Breast epithelium (tissue), 4 donors: ENCODE data around the gene FDCSP. TPM values are rescaled to one million over a fixed set of nuclear protein-coding genes. Genes with fewer than 3 reads are reported as not detected.

Experiments
- DNase-seq, 2 donors: peaks; one replicate each; pipeline ENCODE4 v3.0.0-alpha.2; 2019; ENCODE audit warnings: low spot score in 2 of 2
- H3K27ac ChIP-seq, 2 donors: fragments of 200-600 bp; sonication (generic) in 1 of 2; one replicate each; pipeline ENCODE4 v1.5.1; 2016 to 2019; ENCODE audit warnings: mild to moderate bottlenecking in 1 of 2
- H3K27me3 ChIP-seq, 2 donors: fragments of 200-600 bp; sonication (generic) in 1 of 2; one replicate each; pipeline versions ENCODE4 v1.5.1 to v1.6.0; 2017 to 2019; ENCODE audit warnings: control low read depth in 1 of 2, mild to moderate bottlenecking in 1 of 2
- H3K36me3 ChIP-seq: fragments of 200-600 bp; one replicate; pipeline ENCODE4 v1.5.1; 2019
- H3K4me1 ChIP-seq, 2 donors: fragments of 200-600 bp; sonication (generic); one replicate each; pipeline ENCODE4 v1.5.1; 2016 to 2019; ENCODE audit warnings: control low read depth in 1 of 2
- H3K4me3 ChIP-seq, 3 donors: fragments of 200-600 bp; sonication (generic); 1 replicate in 2 of 3; 2 replicates in 1 of 3; pipeline ENCODE4 v1.5.1; 2016 to 2019; ENCODE audit warnings: mild to moderate bottlenecking in 3 of 3, moderate library complexity in 2 of 3
- H3K9me3 ChIP-seq, 2 donors: fragments of 200-600 bp; sonication (generic) in 1 of 2; one replicate each; pipeline ENCODE4 v1.5.1; 2016 to 2019; ENCODE audit warnings: control low read depth in 1 of 2
- CTCF ChIP-seq, 3 donors: fragments of 450-650 bp; IDR thresholded peaks; one replicate each; pipeline ENCODE4 v1.5.1; 2016 to 2017; ENCODE audit warnings: antibody characterized with exemption in 3 of 3, mild to moderate bottlenecking in 3 of 3, moderate library complexity in 3 of 3
- POLR2A ChIP-seq: fragments of 450-650 bp; IDR thresholded peaks from one replicate; pipeline ENCODE4 v1.6.1; 2016; ENCODE audit warnings: antibody characterized with exemption, mild to moderate bottlenecking, moderate library complexity
- POLR2AphosphoS5 ChIP-seq, 3 donors: sonication (generic); formaldehyde crosslinking; IDR thresholded peaks; one replicate each; pipeline ENCODE4 v1.6.1; 2017; ENCODE audit warnings: antibody characterized with exemption in 3 of 3
- intact Hi-C: fragments of 100-400 bp; cut with DNase I; formaldehyde crosslinking; loops from one replicate; pipeline ENCODE4 v1.15.1; 2023; ENCODE audit warnings: low total_unique reads
- total RNA-seq, 3 donors: library from RNA; depleted of rRNA; stranded (reverse); fragments of >200 nt; gene quantifications; one replicate each; pipeline ENCODE4 v1.1.0, GENCODE V29; 2016

Gene FDCSP
- total RNA-seq, 3 donors from 2014 or later: 13.4 to 78.2 TPM; not detected in 1

GRCh38 chr4:70182517-70183167, 43.3 kb upstream of the FDCSP start:
- no peaks in the 10 kb centered on the region for H3K27me3 ChIP-seq
- no peaks in the 10 kb centered on the region for H3K36me3 ChIP-seq
- no peak for DNase-seq
- TF ChIP-seq POLR2AphosphoS5 (IDR thresholded peaks at IDR 0.05): no peak
- no peak for TF ChIP-seq CTCF (IDR thresholded peaks at IDR 0.05)
- no peak for TF ChIP-seq POLR2A
- no peaks in the 10 kb centered on the region for H3K4me1 ChIP-seq
- no peak overlapping the region for H3K27ac ChIP-seq
- intact Hi-C loops: no loop called here
- no peaks in the 10 kb centered on the region for H3K9me3 ChIP-seq
- H3K4me3 ChIP-seq: no peak overlapping the region

GRCh38 chr4:70183168-70183939, 42.6 kb upstream of the FDCSP start:
- Histone ChIP-seq H3K36me3 (no peaks in the 10 kb centered on the region), H3K4me3 (no peak overlapping the region), H3K27ac (no peak overlapping the region), H3K4me1 (no peaks in the 10 kb centered on the region), H3K27me3 (no peaks in the 10 kb centered on the region), H3K9me3 (no peaks in the 10 kb centered on the region)
- TF ChIP-seq POLR2AphosphoS5 (IDR thresholded peaks at IDR 0.05): no peak
- TF ChIP-seq CTCF (IDR thresholded peaks at IDR 0.05): no peak
- TF ChIP-seq POLR2A: no peak
- DNase-seq: no peak
- intact Hi-C loops: no loop called here

GRCh38 chr4:70183940-70184246, 42.0 kb upstream of the FDCSP start:
- no peak overlapping the region for H3K4me3 ChIP-seq
- intact Hi-C loops: no loop called here
- TF ChIP-seq POLR2AphosphoS5 (IDR thresholded peaks at IDR 0.05): no peak
- TF ChIP-seq POLR2A: no peak
- TF ChIP-seq CTCF (IDR thresholded peaks at IDR 0.05): no peak
- H3K27ac ChIP-seq: no peak overlapping the region
- no peaks in the 10 kb centered on the region for H3K27me3 ChIP-seq
- no peaks in the 10 kb centered on the region for H3K4me1 ChIP-seq
- H3K9me3 ChIP-seq: no peaks in the 10 kb centered on the region
- no peaks in the 10 kb centered on the region for H3K36me3 ChIP-seq
- no peak for DNase-seq

- intact Hi-C loops: no loop called here
- H3K4me1 ChIP-seq: no peaks in the 10 kb centered on the region
- no peaks in the 10 kb centered on the region for H3K9me3 ChIP-seq
Observed at GRCh38 chr4:70187216-70187615, 38.7 kb upstream of the FDCSP start.

More at GRCh38 chr4:70187216-70187615, 38.7 kb upstream of the FDCSP start:
- TF ChIP-seq POLR2AphosphoS5 (IDR thresholded peaks at IDR 0.05) (no peak), CTCF (IDR thresholded peaks at IDR 0.05) (no peak), POLR2A (no peak)
- H3K36me3 ChIP-seq: no peaks in the 10 kb centered on the region
- no peaks in the 10 kb centered on the region for H3K27me3 ChIP-seq
- H3K4me3 ChIP-seq: no peak overlapping the region
- H3K27ac ChIP-seq: no peak overlapping the region
- no peak for DNase-seq
